ENCODE measurements around the gene DUOX1.

DUOX1 gene

DNA sequence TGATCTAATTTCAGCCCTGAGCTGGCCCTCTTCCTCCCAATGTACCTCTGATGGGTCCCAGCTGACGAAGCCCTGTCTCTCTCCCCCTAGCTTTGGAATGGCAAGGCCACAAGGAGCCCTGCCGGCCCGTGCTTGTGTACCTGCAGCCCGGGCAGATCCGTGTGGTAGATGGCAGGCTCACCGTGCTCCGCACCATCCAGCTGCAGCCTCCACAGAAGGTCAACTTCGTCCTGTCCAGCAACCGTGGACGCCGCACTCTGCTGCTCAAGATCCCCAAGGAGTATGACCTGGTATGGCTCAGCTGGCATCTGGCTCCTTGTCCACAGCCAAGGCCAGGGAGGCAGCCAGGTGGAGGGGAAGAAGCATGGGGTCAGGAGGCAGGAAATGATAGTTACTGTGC, 14.2 kb downstream of the DUOX1 start:
- DNase-seq = no peak

DNA sequence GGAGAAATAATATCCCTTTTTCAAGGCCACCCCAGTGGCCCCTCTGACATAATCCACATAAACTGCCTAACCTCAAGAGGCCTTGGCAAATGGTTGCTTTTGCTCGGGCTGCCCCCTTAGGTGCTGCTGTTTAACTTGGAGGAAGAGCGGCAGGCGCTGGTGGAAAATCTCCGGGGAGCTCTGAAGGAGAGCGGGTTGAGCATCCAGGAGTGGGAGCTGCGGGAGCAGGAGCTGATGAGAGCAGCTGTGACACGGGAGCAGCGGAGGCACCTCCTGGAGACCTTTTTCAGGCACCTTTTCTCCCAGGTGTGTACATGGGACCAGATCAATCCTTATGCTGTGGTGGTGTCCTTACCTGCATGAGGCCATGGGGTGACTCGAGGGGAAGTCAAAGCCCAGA, 15.0 kb downstream of the DUOX1 start:
- DNase-seq = no peak

DNA sequence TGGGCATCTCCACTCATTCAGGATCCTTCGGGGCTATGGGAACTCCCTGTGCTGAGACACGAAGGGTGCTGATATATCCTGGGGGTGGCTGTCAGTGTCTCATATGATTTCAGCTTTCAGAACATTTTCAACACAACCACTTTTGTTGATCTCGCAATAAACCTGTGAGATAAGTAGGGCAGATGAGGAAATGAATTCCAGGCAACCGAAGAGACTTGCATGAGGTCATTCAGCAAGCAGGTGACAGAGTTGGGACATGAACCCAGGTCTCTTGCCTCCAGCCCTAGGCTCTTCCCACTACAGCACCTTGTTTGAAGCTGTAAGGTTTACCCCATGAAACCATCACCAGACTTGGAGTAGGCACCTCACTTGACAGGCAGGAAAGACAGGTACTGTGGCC, 16.6 kb downstream of the DUOX1 start:
- no peak for DNase-seq

DNA sequence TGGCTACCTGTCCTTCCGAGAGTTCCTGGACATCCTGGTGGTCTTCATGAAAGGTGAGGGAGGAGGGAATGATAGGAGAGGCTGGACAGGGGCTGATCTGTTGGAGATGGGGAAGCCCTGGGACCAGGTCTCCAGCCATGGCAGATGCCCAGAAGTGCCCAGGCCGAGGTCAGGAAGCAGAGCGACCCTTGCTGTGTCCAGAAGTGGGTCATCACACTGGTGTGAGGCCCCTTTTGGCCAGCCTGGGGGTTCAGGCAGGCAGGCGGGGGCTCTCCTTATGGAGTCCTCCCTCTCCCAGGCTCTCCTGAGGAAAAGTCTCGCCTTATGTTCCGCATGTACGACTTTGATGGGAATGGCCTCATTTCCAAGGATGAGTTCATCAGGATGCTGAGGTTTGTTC, 17.8 kb downstream of the DUOX1 start:
- DNase-seq = no peak

DNA sequence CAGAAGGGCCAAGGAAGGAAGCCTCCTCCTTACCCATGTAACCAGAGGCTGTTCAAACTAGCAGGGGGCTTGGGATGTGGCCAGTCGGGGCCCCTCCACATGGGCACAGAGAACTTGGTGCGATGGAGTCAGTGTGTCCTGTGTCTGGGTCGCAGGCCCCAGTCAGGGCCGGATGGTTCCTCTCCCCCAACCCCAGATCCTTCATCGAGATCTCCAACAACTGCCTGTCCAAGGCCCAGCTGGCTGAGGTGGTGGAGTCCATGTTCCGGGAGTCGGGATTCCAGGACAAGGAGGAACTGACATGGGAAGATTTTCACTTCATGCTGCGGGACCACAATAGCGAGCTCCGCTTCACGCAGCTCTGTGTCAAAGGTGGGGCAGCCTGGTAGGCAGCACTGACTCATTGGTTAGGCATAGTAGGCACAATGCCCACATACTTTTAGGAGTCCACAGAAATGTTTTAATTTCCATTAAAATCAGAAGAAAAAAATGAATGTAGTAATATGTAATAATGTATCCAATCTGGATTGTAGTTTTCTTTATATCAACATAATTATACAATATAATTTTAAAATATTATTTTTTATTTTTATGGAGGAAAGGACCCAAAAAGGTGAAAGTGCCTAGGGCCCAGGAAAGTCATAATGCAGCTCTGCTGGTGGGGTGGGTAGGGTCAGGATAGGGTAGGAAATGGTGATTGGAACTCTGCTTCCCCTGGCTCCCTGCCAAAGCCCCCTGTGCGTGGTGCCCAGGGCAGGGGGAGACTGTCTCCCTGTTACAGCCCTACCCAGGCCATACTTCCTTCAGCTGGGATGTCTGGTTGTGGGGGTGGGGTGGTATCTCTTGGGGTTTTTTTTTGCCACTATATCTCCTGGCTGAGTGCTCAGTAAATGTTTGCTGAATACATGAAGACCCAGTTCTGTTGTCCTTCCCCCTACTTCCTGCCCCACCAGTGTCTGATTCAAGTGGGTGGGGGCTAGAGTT, 18.6 kb downstream of the DUOX1 start:
- no peak for DNase-seq

DNA sequence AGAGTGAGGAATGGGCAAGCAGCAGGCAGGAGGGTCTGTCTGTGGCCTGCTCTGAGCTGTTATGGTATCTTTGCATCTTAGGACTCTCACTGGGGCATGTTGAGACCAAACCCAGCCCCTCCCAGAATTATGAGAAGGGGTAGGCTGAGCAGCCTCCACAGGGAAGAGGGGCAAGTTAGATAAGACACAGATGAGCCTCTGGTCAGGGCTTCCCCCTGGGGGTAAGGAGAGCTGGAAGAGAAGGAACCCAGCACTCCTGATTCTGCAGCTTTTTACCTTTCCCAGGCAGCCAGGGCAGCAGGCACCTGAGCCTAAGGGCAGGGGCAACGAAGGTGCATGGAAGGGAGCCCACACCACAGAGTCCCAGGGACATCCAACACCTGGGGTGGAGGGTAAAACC, 19.3 kb downstream of the DUOX1 start:
- DNase-seq = no peak

DNA sequence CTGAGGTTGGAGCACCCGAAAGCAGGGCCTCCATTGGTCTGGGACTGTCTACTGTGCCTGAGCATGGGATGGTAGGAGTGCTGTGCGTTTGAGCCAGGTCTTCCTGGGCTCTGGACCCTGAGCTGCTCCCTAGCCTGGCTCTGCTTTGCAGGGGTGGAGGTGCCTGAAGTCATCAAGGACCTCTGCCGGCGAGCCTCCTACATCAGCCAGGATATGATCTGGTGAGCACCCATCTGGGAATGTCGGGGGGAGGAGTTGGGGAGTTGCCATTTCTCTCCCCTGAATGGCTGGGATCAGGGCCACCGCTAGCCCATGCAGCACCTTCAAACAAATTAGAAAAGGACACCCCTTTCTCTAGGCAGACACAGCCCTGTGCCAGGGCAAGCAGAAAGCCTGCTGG, 20.7 kb downstream of the DUOX1 start:
- no peak for DNase-seq

DNA sequence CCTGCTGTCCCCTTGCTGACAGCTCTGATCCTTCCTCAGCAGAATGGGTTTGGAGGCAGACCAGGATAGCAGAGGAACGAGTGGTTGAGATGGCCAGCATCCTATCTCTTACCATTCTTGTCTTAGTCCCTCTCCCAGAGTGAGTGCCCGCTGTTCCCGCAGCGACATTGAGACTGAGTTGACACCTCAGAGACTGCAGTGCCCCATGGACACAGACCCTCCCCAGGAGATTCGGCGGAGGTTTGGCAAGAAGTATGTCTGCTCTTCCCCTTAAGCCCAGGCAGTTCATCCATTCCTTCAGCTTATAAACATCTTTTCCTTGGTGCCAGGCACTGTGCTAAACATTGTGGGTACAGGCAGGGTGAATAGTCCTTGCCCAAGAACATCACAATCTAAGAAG, 21.2 kb downstream of the DUOX1 start:
- DNase-seq = no peak

DNA sequence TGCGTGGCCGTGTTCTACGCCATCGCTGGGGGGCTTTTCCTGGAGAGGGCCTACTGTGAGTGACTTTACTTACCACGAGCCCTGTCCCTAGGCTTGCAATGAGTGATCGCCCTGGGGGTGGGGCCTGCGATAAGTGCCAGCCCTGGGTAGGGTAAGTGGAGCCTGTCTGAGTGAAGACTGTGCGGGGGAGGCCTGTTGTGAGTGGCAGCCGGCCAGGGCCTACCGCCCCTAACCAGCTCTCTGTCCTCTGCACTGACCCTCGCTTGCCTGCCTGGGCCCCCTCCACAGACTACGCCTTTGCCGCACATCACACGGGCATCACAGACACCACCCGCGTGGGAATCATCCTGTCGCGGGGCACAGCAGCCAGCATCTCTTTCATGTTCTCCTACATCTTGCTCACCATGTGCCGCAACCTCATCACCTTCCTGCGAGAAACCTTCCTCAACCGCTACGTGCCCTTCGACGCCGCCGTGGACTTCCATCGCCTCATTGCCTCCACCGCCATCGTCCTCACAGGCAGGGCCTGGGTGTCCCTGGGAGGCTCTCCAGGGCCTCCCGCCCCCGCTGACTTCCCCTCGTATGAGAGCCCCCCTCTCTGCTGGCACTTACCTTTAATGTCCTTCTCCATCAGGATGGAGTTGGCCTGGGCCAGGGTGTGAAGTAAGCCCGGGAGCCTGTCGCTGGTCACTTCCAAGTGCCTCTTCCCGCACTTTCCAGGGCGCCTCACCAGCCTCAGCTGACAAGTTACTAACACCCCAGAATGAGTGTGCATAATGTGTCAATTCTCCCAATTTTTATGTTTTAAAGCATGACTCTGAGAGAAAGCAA, 22.4 kb downstream of the DUOX1 start:
- DNase-seq = no peak

DNA sequence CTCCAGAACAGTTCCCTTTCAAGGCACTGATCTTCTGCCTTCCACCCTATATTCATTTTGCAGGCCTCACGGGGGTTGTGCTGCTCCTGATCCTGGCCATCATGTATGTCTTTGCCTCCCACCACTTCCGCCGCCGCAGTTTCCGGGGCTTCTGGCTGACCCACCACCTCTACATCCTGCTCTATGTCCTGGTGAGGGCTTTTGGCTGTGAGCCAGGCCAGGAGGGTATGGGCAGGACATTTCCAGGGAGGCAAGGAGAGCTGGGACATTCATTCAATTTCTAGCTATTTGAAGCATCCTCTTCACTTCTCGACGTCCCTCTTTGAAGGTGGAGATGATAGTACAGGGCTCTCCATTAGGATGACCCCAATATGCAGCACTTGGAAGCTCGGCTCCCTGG, 25.9 kb downstream of the DUOX1 start:
- no peak for DNase-seq

DNA sequence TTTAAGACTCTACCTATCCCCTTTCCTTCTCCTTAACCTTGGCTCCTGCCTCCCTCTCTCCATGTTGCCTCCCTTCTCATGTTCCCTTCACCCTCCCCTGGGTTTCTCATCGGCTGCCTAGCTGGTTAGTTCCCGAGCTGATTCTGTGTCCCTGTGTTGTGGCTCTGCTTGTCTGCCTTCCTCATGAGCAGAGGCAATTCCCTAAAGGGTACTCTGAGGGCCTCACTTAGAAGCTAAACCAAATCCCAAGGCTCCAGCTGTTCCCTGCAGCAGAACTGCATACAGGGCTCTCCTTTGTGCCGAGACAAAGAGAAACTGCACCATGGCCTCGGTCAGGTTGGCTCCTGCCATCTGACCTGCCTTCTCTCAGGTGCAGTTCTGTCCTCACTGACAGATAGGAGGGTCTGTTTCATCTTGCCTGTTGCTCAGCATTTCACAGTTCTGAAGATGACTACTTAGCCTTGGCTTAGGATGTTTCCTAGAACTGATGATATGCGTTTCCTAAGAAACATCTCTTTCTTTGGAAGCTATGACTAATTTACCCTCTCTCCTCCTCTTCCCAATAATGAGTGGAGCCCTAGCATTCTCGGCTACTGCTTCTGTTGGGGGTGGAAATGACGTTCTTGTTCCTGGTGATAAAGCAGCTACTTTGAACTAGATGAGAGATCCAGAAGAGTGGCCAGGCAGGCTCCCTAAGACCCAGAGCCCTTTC, 27.1 kb downstream of the DUOX1 start:
- no peak for DNase-seq

DNA sequence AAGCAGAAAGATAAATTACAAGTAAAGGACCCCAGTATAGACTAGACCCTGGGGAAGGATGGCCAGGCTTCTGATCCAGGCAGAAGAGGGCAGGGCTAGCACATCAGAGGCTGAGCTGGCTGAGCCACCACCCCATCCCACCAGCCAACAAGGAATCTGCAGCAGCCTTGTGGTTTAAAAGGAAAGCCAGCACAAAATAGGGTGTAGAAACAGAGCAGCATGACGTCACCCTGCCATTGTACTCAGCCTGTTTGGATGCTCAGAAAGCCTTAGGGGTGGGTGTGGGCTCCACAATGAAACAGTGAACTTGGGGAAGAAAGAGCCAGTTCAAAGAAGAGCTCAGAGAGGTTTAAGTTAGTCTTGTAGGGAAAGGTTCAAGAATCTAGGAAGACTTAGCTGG, 28.2 kb downstream of the DUOX1 start:
- DNase-seq = peak in 1 of 2 experiments; percentile 52

DNA sequence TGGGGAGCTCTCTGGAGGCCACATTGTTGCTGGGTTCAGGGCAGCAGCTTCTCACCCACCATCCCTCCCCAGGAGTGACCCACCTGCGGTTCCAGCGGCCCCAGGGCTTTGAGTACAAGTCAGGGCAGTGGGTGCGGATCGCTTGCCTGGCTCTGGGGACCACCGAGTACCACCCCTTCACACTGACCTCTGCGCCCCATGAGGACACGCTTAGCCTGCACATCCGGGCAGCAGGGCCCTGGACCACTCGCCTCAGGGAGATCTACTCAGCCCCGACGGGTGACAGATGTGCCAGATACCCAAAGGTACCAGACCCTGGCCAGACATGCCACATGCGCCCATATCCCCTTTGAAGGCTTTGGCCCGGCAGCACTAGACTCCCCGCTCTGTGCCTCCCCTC, 31.9 kb downstream of the DUOX1 start:
- no peak for DNase-seq

DNA sequence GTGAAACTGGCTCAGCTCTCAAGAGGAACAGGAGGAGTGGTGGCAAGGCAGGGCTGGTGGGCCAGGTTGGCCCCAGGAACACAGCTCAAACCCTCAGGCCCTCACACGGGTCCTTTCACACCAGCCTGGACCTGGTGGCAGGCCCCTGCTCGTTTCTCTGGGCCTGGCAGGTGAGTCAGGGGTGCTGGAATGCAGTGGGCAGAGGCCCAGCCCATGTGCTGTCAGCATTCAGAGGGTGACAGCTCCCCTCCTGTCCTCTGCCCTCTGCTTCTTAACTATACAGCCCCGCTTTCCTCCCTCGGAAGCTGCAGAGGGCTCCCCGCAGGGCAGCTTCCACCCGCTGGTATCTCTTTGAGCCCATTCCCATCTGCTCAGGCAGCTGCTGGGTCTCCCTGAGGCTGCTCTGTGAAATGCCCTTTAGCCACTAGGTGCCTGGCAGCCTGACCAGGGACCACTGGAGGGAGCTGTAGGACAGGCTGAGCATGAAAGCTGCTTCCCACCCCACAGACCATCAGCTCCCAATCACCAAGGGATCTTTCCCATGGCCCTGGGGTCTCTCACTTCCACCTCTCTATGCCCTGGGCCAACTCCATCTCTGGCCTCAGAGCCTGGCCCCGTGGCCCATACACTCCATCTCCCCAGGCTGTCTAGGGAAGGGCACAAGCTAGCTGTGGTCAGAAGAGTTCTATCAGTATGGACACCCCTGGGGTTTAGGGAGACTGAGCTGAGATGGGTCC, 33.1 kb downstream of the DUOX1 start:
- DNase-seq = peak; percentile 76 to 77

DNA sequence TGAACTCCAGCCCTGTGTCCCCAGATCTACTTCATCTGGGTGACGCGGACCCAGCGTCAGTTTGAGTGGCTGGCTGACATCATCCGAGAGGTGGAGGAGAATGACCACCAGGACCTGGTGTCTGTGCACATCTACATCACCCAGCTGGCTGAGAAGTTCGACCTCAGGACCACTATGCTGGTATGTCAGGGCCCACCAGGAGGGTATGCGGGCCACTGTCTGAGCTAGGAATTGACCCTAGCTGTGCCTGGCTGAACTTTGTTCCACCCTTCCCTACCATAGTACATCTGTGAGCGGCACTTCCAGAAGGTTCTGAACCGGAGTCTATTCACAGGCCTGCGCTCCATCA, 33.7 kb downstream of the DUOX1 start:
- DNase-seq = no peak

DNA sequence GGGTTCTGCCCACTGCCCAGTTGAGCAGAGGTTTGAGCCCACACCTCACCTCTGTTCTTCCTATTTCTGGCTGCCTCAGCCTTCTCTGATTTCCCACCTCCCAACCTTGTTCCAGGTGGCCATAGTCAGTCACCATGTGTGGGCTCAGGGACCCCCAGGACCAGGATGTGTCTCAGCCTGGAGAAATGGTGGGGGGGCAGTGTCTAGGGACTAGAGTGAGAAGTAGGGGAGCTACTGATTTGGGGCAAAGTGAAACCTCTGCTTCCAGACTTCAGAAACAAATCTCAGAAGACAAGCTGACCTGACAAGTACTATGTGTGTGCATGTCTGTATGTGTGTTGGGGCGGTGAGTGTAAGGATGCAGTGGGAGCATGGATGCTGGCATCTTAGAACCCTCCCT, 35.1 kb downstream of the DUOX1 start:
- DNase-seq = no peak

DNA sequence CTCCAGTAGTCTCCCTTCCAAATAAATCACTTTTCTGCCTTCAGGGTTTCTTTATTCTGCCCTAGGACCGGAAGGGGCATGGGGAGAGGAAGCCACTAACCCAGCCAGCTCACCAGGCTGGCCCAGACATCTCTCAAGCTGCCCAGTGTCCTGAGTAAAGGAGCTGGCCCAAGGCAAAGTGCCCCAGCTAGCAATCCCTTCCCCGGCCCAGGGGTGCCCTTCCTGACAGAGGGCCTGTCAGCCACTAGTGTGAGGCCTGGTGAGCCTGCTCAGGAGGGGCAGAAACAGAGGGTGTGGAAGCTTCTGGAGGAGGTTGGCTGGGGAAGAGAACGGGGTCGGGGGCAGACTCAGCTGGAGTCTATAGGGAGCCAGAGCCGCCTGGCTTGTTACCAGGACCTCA, 35.7 kb downstream of the DUOX1 start:
- DNase-seq = no peak

DNA sequence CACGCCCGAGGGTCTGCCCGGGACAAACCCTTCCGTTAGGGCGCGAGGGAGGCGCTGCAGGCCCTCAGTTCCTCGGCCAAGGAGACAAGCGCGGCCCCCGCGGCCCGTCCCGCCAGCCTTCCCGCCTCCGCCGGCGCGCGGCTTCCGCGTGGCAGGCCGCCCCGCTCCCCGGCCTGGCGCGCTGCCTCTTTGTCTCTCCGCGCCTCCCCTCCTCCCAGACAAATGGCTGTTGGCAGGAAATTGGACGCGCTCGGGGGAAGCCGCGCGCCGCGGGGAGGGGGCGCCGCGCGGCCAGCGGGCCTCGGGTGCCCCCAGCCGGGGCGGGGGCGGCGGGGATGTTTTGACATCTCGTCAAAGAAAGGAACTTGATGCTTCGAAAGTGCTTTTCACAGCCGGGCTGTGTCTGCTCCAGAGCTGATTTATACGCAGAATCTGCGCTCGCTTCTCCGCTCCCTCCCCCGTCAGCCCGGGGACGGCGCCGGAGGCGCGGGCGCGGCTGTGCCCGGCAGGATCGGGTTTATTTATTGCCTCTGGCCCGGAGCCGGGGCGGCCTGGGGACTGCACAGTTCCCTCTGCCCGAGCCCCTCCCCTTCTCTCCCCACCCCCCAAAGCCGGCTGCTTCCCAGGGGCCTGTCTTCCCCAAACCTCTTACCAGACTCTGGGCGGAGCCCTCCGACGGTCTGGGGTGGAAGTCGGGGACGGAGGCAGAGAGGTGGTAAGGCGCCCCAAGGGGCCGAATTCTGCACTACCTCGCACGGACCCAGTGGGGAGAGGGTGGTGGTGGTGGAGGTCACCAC, 37.2 kb downstream of the DUOX1 start:
- peak; percentile 89 to 92 for DNase-seq

DNA sequence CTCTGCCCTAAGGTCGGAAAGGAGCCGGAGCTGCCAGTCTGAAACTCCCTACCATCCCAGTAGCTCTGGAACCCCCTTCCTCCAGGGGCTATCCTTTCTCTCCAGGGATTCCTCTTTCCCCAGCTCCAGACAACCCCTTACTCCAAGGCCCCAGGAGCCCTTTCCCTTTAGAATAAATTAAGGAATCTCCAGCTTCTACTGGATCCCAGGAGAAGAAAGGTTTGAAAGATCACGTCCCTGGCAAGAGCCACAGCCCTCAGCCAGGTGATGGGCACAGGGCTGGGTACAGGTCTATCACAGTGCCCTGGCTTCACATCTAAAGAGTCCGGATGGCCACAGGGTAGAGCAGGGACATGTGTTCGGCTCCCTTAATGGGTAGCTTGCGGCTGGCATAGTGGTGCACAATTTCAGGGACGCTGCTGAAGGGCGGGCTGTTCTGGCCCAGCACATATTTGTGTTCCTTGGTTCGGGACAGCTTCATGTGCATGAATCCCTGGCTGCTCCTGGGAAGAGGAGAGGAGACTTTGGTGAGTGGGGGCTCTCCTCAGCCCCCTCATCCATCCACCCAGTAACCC, 37.9 kb downstream of the DUOX1 start:
- no peak for DNase-seq

DNA sequence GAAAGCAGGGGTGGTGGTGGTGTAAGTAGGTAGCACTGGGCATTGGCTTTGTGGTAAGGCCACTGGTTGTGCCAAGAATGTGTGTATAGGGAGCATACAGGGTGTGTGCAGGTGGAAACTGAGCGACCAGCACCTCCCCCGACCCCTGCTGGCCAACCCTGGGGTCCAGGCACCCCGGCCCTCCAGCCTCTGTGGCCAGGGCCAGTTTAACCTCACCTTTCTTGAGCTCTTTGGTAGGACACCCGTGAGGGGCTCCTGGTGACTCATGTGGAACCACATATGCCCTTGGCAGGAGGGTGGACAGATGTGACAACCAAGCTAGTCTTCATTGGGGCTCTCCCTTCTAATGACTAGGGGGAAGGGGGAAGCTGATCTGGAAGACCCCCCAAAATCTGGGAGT, 38.5 kb downstream of the DUOX1 start:
- no peak for DNase-seq

DNA sequence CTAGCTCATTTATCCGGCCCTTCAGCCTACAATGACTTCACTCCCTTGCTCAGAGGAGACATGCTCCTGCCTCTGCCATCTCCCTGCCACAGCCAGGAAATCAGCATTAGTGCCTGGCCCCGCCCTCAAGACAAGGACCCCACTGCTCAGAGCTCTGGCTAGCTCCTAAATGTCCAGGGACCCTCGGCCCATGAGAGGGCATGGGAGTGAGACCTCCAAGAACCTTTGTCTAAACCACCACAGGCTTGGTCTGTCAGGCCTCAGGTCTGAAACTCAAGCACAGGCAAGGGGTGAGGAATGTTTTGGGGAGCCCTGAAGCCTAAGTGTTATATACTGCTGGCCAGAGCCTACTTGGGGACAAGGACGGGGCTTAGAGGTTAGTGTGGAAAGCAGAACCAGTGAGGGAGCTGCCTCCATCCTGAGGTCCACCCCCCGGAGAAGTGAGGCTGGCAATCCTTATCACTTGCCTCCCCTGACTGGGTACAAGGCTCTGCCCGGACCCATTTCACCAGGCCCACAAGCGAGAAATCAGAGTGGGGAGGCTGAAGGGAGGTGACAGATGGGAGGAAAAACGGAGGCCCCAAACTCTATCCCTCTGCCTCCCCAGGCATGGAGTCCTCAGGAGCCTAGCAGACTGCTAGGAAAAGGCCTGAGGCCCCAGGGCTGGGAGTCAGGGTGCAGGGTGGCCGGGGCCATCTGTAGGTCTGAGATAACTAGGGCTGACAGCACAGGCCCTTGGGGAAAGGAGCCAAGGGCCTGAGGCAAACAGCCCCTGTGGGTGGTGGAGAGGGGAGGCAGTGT, 39.2 kb downstream of the DUOX1 start:
- no peak for DNase-seq
